HL-60 (cell line): ENCODE measurements around the gene CDYL2.

Experiments
- DNase-seq, 2 experiments: peaks; one replicate each; pipeline ENCODE4 v3.0.0-alpha.2; 2010 to 2020; ENCODE audit warnings: low read depth in 1 of 2, low spot score in 1 of 2
- H3K27ac ChIP-seq: fragments of 250-450 bp; sonication (Bioruptor Pico); replicated peaks from 2 replicates; pipeline ENCODE4 v1.5.1; 2020; ENCODE audit warnings: mild to moderate bottlenecking, moderate library complexity
- H3K27me3 ChIP-seq: fragments of 250-450 bp; sonication (Bioruptor Pico); 2 replicates; pipeline ENCODE4 v1.5.1; 2021; ENCODE audit warnings: mild to moderate bottlenecking, moderate library complexity; ENCODE audit not compliant: insufficient read depth, poor library complexity, severe bottlenecking
- H3K4me3 ChIP-seq: replicated peaks from 2 replicates; pipeline ENCODE4 v1.5.1; 2011; ENCODE audit warnings: mild to moderate bottlenecking, control low read depth, low read length; ENCODE audit not compliant: insufficient read depth
- GABPA ChIP-seq: IDR thresholded peaks from 2 replicates; pipeline ENCODE4 v1.6.1; 2012; ENCODE audit warnings: low read depth
- POLR2AphosphoS5 ChIP-seq: IDR thresholded peaks from 2 replicates; pipeline ENCODE4 v1.6.1; 2012; ENCODE audit warnings: low read depth
- SPI1 ChIP-seq: IDR thresholded peaks from 2 replicates; pipeline ENCODE4 v1.6.1; 2012; ENCODE audit warnings: low read depth, mild to moderate bottlenecking, borderline replicate concordance
- TF ChIP-seq, protein P1 (sequence below): IDR thresholded peaks from 2 replicates; pipeline ENCODE4 v1.6.1; 2012; ENCODE audit warnings: low read depth; ENCODE audit not compliant: insufficient replicate concordance
- TF ChIP-seq, protein P2 (sequence below): IDR thresholded peaks from one replicate; pipeline ENCODE4 v1.5.1; 2011; ENCODE audit warnings: low read length, control low read depth, inconsistent platforms; ENCODE audit not compliant: insufficient read depth

Gene CDYL2

DNA sequence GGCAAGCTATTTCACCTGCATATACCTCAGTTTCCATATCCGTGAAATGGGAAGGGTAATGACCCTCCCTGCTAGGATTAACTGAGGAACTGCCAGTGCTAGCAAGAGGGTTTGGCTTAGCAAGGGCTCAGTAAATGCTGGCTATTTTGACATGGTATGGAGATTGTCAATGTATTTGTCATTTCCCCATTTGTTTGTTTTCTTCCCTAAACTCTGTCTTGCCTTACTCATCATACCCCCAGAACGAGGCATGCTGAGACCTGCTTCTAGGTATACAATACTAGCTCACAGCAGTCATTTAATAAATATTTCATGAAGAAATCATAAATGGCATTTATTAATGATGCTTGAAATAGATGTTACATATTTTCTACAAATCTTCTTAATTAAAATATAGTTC is 139.6 kb downstream of the CDYL2 start:
- DNase-seq: no peak
- Histone ChIP-seq H3K4me3 (no peak overlapping the region), H3K27ac (no peak overlapping the region), H3K27me3 (no peaks in the 10 kb centered on the region)
- TF ChIP-seq, protein P1, sequence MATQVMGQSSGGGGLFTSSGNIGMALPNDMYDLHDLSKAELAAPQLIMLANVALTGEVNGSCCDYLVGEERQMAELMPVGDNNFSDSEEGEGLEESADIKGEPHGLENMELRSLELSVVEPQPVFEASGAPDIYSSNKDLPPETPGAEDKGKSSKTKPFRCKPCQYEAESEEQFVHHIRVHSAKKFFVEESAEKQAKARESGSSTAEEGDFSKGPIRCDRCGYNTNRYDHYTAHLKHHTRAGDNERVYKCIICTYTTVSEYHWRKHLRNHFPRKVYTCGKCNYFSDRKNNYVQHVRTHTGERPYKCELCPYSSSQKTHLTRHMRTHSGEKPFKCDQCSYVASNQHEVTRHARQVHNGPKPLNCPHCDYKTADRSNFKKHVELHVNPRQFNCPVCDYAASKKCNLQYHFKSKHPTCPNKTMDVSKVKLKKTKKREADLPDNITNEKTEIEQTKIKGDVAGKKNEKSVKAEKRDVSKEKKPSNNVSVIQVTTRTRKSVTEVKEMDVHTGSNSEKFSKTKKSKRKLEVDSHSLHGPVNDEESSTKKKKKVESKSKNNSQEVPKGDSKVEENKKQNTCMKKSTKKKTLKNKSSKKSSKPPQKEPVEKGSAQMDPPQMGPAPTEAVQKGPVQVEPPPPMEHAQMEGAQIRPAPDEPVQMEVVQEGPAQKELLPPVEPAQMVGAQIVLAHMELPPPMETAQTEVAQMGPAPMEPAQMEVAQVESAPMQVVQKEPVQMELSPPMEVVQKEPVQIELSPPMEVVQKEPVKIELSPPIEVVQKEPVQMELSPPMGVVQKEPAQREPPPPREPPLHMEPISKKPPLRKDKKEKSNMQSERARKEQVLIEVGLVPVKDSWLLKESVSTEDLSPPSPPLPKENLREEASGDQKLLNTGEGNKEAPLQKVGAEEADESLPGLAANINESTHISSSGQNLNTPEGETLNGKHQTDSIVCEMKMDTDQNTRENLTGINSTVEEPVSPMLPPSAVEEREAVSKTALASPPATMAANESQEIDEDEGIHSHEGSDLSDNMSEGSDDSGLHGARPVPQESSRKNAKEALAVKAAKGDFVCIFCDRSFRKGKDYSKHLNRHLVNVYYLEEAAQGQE: no peak
- TF ChIP-seq, protein P2, sequence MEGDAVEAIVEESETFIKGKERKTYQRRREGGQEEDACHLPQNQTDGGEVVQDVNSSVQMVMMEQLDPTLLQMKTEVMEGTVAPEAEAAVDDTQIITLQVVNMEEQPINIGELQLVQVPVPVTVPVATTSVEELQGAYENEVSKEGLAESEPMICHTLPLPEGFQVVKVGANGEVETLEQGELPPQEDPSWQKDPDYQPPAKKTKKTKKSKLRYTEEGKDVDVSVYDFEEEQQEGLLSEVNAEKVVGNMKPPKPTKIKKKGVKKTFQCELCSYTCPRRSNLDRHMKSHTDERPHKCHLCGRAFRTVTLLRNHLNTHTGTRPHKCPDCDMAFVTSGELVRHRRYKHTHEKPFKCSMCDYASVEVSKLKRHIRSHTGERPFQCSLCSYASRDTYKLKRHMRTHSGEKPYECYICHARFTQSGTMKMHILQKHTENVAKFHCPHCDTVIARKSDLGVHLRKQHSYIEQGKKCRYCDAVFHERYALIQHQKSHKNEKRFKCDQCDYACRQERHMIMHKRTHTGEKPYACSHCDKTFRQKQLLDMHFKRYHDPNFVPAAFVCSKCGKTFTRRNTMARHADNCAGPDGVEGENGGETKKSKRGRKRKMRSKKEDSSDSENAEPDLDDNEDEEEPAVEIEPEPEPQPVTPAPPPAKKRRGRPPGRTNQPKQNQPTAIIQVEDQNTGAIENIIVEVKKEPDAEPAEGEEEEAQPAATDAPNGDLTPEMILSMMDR: no peak
- TF ChIP-seq POLR2AphosphoS5: no peak
- TF ChIP-seq GABPA: no peak
- no peak for TF ChIP-seq SPI1

- no peak for DNase-seq
- TF ChIP-seq SPI1 (no peak), GABPA (no peak), POLR2AphosphoS5 (no peak)
- TF ChIP-seq, protein P2: no peak
- TF ChIP-seq, protein P1: no peak
- H3K27ac ChIP-seq: no peak overlapping the region
- no peaks in the 10 kb centered on the region for H3K27me3 ChIP-seq
- no peak overlapping the region for H3K4me3 ChIP-seq
Measured at GRCh38 chr16:80664226-80664625, 140.2 kb downstream of the CDYL2 start.

GRCh38 chr16:80663078-80663477 is 141.3 kb downstream of the CDYL2 start:
- DNase-seq: no peak
- Histone ChIP-seq H3K27ac (no peak overlapping the region), H3K4me3 (no peak overlapping the region), H3K27me3 (no peaks in the 10 kb centered on the region)
- TF ChIP-seq, protein P2: no peak
- TF ChIP-seq SPI1 (no peak), GABPA (no peak)
- TF ChIP-seq, protein P1: no peak
